SK-N-SH (cell line): Measurements from ENCODE around the gene CIT.

ENCODE experiments used
- CHD2 ChIP-seq: fragments of 150-350 bp; IDR thresholded peaks from 2 replicates; pipeline ENCODE4 v1.6.1; 2018; ENCODE audit warnings: low read length; ENCODE audit not compliant: partially characterized antibody
- EP300 ChIP-seq, 2 experiments: IDR thresholded peaks; 2 replicates each; pipeline versions ENCODE4 v1.4.0 to v1.6.1; 2012; ENCODE audit warnings: borderline replicate concordance in 1 of 2, low read depth in 1 of 2, low read length in 1 of 2
- EZH2phosphoT487 ChIP-seq: fragments of 200-600 bp; sonication (generic); IDR thresholded peaks from 2 replicates; pipeline ENCODE4 v1.6.1; 2017; ENCODE audit warnings: low read depth, mixed run types, mild to moderate bottlenecking, antibody characterized with exemption, moderate library complexity, borderline replicate concordance
- GABPA ChIP-seq: IDR thresholded peaks from 2 replicates; pipeline ENCODE4 v1.4.0; 2012; ENCODE audit warnings: low read depth, mild to moderate bottlenecking
- NFIC ChIP-seq: IDR thresholded peaks from 2 replicates; pipeline ENCODE4 v1.4.0; 2012; ENCODE audit warnings: borderline replicate concordance
- POLR2AphosphoS5 ChIP-seq: IDR thresholded peaks from 2 replicates; pipeline ENCODE4 v1.6.1; 2012; ENCODE audit warnings: low read depth, low read length
- RCOR1 ChIP-seq: fragments of 150-350 bp; IDR thresholded peaks from 2 replicates; pipeline ENCODE4 v1.6.1; 2017; ENCODE audit warnings: antibody characterized with exemption, low read length
- RFX5 ChIP-seq: IDR thresholded peaks from 2 replicates; pipeline ENCODE4 v1.6.1; 2012; ENCODE audit warnings: mild to moderate bottlenecking, improper control_type of control experiment, low read length
- RXRA ChIP-seq: IDR thresholded peaks from 2 replicates; pipeline ENCODE4 v1.4.0; 2012; ENCODE audit warnings: low read depth, mild to moderate bottlenecking, borderline replicate concordance
- SMC3 ChIP-seq: IDR thresholded peaks from 2 replicates; pipeline ENCODE4 v1.6.1; 2012; ENCODE audit warnings: low read depth, low read length, improper control_type of control experiment
- TF ChIP-seq, protein P1 (sequence below): fragments of 200-600 bp; sonication (generic); IDR thresholded peaks from 2 replicates; pipeline ENCODE4 v1.6.1; 2017; ENCODE audit warnings: antibody characterized with exemption, mild to moderate bottlenecking, moderate library complexity
- TF ChIP-seq, protein P2 (sequence below): IDR thresholded peaks from 2 replicates; pipeline ENCODE4 v1.6.1; 2012; ENCODE audit warnings: mild to moderate bottlenecking, low read depth, low read length, moderate library complexity
- TF ChIP-seq, protein P3 (sequence below): fragments of 150-350 bp; IDR thresholded peaks from 2 replicates; pipeline ENCODE4 v1.6.1; 2017; ENCODE audit warnings: antibody characterized with exemption, low read length, low read depth, borderline replicate concordance

DNA sequence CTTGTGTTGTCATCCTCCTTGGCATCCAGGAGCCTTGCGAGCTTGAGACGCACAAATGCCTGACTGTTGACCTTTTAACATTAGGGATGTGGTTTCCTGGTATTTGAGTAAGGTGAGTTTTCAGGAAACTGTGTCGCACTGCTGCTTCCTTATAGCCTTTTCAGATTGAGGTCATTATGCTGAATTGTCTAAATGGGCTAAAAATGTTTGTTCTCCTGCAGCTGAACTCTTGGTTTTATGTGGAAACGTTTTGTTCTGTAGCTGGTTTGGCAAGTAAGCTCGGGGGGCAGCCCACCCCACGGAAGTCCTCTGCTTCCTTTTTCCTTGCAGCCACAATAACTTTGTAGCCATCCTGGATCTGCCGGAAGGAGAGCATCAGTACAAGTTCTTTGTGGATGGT, 203.5 kb downstream of the CIT start:
- TF ChIP-seq NFIC: no peak
- TF ChIP-seq, protein P1, sequence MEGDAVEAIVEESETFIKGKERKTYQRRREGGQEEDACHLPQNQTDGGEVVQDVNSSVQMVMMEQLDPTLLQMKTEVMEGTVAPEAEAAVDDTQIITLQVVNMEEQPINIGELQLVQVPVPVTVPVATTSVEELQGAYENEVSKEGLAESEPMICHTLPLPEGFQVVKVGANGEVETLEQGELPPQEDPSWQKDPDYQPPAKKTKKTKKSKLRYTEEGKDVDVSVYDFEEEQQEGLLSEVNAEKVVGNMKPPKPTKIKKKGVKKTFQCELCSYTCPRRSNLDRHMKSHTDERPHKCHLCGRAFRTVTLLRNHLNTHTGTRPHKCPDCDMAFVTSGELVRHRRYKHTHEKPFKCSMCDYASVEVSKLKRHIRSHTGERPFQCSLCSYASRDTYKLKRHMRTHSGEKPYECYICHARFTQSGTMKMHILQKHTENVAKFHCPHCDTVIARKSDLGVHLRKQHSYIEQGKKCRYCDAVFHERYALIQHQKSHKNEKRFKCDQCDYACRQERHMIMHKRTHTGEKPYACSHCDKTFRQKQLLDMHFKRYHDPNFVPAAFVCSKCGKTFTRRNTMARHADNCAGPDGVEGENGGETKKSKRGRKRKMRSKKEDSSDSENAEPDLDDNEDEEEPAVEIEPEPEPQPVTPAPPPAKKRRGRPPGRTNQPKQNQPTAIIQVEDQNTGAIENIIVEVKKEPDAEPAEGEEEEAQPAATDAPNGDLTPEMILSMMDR: no peak
- no peak for TF ChIP-seq GABPA
- TF ChIP-seq, protein P2, sequence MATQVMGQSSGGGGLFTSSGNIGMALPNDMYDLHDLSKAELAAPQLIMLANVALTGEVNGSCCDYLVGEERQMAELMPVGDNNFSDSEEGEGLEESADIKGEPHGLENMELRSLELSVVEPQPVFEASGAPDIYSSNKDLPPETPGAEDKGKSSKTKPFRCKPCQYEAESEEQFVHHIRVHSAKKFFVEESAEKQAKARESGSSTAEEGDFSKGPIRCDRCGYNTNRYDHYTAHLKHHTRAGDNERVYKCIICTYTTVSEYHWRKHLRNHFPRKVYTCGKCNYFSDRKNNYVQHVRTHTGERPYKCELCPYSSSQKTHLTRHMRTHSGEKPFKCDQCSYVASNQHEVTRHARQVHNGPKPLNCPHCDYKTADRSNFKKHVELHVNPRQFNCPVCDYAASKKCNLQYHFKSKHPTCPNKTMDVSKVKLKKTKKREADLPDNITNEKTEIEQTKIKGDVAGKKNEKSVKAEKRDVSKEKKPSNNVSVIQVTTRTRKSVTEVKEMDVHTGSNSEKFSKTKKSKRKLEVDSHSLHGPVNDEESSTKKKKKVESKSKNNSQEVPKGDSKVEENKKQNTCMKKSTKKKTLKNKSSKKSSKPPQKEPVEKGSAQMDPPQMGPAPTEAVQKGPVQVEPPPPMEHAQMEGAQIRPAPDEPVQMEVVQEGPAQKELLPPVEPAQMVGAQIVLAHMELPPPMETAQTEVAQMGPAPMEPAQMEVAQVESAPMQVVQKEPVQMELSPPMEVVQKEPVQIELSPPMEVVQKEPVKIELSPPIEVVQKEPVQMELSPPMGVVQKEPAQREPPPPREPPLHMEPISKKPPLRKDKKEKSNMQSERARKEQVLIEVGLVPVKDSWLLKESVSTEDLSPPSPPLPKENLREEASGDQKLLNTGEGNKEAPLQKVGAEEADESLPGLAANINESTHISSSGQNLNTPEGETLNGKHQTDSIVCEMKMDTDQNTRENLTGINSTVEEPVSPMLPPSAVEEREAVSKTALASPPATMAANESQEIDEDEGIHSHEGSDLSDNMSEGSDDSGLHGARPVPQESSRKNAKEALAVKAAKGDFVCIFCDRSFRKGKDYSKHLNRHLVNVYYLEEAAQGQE: no peak
- TF ChIP-seq, protein P3, sequence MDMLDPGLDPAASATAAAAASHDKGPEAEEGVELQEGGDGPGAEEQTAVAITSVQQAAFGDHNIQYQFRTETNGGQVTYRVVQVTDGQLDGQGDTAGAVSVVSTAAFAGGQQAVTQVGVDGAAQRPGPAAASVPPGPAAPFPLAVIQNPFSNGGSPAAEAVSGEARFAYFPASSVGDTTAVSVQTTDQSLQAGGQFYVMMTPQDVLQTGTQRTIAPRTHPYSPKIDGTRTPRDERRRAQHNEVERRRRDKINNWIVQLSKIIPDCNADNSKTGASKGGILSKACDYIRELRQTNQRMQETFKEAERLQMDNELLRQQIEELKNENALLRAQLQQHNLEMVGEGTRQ: no peak
- no peak for TF ChIP-seq RCOR1
- TF ChIP-seq EP300 (IDR thresholded peaks at IDR 0.05; ENCODE audit: borderline replicate concordance in 1 of 2, low read depth in 1 of 2, low read length in 1 of 2): no peak
- no peak for TF ChIP-seq RXRA
- TF ChIP-seq POLR2AphosphoS5: no peak
- TF ChIP-seq CHD2: no peak
- TF ChIP-seq SMC3: no peak
- TF ChIP-seq EZH2phosphoT487: no peak
- no peak for TF ChIP-seq RFX5
